GM13977 (cell line): ENCODE measurements around the gene ZNF593OS.

Experiments
- DNase-seq: peaks from one replicate; pipeline ENCODE4 v3.0.0; 2012; ENCODE audit warnings: low spot score
- in situ Hi-C: fragments of 300-500 bp; cut with MboI; formaldehyde crosslinking; loops from one replicate; pipeline ENCODE4 v1.12.0; 2022; ENCODE audit warnings: low sequenced_read_pairs, low pct_unique_long_range_greater_than_20kb, mixed read lengths, inconsistent platforms; ENCODE audit not compliant: unreplicated experiment
- TF ChIP-seq, protein P1 (sequence below): IDR thresholded peaks from 2 replicates; pipeline ENCODE4 v1.5.1; 2012; ENCODE audit warnings: mild to moderate bottlenecking, control low read depth; ENCODE audit not compliant: insufficient read depth; ENCODE audit errors: extremely low read depth, missing control alignments

Gene ZNF593OS

GRCh38 chr1:26212726-26213125 is 41.1 kb upstream of the ZNF593OS start:
- in situ Hi-C loops: no loop called here
- TF ChIP-seq, protein P1, sequence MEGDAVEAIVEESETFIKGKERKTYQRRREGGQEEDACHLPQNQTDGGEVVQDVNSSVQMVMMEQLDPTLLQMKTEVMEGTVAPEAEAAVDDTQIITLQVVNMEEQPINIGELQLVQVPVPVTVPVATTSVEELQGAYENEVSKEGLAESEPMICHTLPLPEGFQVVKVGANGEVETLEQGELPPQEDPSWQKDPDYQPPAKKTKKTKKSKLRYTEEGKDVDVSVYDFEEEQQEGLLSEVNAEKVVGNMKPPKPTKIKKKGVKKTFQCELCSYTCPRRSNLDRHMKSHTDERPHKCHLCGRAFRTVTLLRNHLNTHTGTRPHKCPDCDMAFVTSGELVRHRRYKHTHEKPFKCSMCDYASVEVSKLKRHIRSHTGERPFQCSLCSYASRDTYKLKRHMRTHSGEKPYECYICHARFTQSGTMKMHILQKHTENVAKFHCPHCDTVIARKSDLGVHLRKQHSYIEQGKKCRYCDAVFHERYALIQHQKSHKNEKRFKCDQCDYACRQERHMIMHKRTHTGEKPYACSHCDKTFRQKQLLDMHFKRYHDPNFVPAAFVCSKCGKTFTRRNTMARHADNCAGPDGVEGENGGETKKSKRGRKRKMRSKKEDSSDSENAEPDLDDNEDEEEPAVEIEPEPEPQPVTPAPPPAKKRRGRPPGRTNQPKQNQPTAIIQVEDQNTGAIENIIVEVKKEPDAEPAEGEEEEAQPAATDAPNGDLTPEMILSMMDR: no peak
- DNase-seq: no peak

- TF ChIP-seq, protein P1: no peak
- in situ Hi-C loops: no loop called here
- DNase-seq: no peak
Observed at GRCh38 chr1:26210147-26210870, 38.7 kb upstream of the ZNF593OS start.

DNA sequence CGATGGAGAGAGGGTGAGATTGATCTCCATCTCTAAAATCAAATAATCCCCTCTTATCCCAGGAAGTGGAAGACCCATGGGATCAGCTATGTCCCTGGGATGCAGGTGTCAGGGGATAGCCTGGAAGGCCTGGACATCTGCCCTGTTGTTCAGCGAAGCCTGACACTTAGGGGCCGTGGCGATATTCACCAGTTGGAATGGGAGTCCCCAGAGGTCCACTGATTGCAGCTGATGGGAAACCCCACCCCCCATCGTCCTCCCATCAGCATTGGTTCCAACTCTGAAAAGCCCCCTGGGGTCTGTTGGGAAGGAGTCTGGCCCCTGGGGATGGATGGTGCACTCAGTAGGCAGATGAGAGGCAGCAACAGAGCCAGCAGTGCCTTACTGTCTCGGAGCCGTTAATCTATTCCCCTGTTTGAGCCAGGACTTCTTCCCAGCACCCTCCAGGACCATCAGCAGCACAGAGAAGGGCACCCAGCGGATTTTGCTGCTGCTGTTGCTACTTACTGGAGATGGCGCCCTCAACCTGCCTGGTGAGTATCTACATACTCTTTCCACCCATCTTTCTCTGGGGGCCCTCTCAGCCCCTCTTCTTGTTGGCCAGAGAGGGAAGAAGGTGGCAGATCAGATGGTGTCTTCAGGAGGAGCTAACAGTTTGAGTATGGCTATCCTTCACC is 32.1 kb upstream of the ZNF593OS start:
- TF ChIP-seq, protein P1: peak; percentile 4
- no peak for DNase-seq
- in situ Hi-C loops: no loop called here

DNA sequence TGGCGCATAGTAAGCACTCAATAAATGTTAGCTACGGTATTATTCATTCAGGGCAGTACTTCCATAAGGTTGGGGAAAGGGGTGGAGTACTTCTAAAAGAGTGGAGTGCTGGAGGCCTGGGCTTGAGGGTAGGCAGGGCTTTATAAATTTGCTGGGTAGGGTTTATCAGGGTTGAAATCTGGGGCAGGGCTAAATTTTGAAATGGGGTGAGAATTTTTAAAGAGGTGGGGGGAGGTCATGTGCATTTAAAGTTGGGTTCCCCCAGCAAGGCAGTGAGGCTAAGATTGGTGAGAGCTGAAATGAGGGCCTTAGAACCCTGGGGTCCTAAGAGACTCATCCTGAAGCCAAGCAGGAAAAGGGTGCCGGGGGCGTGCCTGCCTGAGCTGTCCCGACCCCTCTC is 28.8 kb upstream of the ZNF593OS start:
- TF ChIP-seq, protein P1: no peak
- no peak for DNase-seq
- in situ Hi-C loops: no loop called here

DNA sequence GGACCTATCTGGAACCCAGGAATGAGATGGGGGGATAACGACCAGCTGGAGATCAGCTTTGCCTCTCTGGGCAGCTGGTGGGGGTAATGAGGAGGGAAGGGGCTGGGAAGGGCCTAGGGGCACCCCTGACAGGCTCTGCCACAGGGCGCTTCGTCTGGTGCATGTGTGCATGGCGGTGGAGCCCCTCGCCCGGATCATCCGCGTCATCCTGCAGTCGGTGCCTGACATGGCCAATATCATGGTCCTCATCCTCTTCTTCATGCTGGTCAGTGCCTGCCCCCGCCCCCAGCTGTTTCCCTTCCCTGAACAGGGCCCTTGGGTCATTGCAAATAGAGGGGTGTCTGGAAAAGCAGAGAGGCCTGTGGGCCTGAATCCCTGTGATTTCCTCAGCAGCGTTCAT is 26.2 kb upstream of the ZNF593OS start:
- DNase-seq: no peak
- TF ChIP-seq, protein P1: no peak
- in situ Hi-C loops: no loop called here

DNA sequence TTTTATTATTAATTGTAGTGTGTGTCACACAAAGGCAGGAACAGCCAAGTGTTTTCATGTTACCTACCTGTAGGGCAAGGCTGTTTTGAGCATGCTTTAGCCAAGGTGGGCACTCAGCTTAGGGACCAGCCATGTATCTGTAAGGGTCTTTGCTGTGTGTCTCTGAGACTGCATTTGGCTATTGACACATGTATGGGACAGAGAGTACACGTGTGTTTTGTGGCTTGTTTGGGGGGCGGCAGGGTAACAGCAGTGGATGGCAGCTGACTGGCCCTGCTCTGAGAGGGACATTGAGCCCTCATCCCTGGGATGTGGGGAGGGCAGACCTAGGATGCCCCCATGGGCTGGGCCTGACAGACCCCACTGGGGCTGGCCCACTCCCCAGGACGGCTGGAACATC is 25.7 kb upstream of the ZNF593OS start:
- TF ChIP-seq, protein P1: no peak
- DNase-seq: no peak
- in situ Hi-C loops: no loop called here
